Panc1 (cell line): ENCODE measurements around the gene RAB15. TPM values are rescaled to one million over a fixed set of nuclear protein-coding genes. Genes with fewer than 3 reads are reported as not detected.

Experiments
- ATAC-seq: fragments of 200-7000 bp; cut with Tn5 transposase; 2 replicates; pipeline ENCODE4 v1.9.1; 2020; ENCODE audit warnings: mild to moderate bottlenecking, moderate library complexity
- BruUV-seq: library from RNA; stranded (reverse); fragments of 400-500 nt; replicated peaks from 2 replicates; lab custom pipeline; 2021; lab: Mats Ljungman, UMichigan
- CTCF ChIA-PET: fragments of 300-600 bp; sonication (Branson Sonifier 250); formaldehyde crosslinking; loops from one replicate; lab custom pipeline; 2022; ENCODE audit warnings: antibody characterized with exemption; lab: Charles Lee
- POLR2A ChIA-PET: fragments of 300-600 bp; sonication (Branson Sonifier 250); formaldehyde crosslinking; loops from one replicate; lab custom pipeline; 2022; ENCODE audit warnings: antibody characterized with exemption; lab: Charles Lee
- DNase-seq: peaks from one replicate; pipeline ENCODE4 v3.0.0-alpha.2; 2010; ENCODE audit warnings: low read depth, low spot score
- H3K27ac ChIP-seq: 2 replicates; pipeline ENCODE4 v1.5.1; 2011; ENCODE audit warnings: mild to moderate bottlenecking, low read length, inconsistent platforms
- H3K27me3 ChIP-seq: fragments of 200-500 bp; sonication (Bioruptor generic); 2 replicates; pipeline ENCODE4 v1.6.0; 2014; ENCODE audit warnings: low read length, inconsistent platforms; ENCODE audit not compliant: control insufficient read depth, insufficient read depth
- H3K36me3 ChIP-seq: fragments of 200-500 bp; sonication (Bioruptor generic); 2 replicates; pipeline ENCODE4 v1.5.1; 2014; ENCODE audit warnings: inconsistent platforms, mild to moderate bottlenecking, low read length, moderate library complexity; ENCODE audit not compliant: control insufficient read depth, insufficient read depth
- H3K4me1 ChIP-seq: 2 replicates; pipeline ENCODE4 v1.5.1; 2011; ENCODE audit warnings: inconsistent platforms, mild to moderate bottlenecking, low read length, moderate library complexity; ENCODE audit not compliant: control insufficient read depth, insufficient read depth
- H3K4me3 ChIP-seq, 2 experiments: 2 replicates each; pipeline ENCODE4 v1.5.1; 2011 to 2012; ENCODE audit warnings: low read depth in 2 of 2, low read length in 2 of 2, mild to moderate bottlenecking in 2 of 2, inconsistent platforms in 1 of 2, moderate library complexity in 1 of 2
- H3K9me3 ChIP-seq: fragments of 200-500 bp; sonication (Bioruptor generic); 2 replicates; pipeline ENCODE4 v1.5.1; 2014; ENCODE audit warnings: low read depth, mild to moderate bottlenecking, inconsistent platforms, low read length, moderate library complexity; ENCODE audit not compliant: control insufficient read depth, insufficient read depth
- POLR2AphosphoS5 ChIP-seq: IDR thresholded peaks from 2 replicates; pipeline ENCODE4 v1.6.1; 2012; ENCODE audit warnings: mild to moderate bottlenecking, low read depth, low read length, moderate library complexity
- SIN3A ChIP-seq: IDR thresholded peaks from 2 replicates; pipeline ENCODE4 v1.6.1; 2012; ENCODE audit warnings: low read depth, mild to moderate bottlenecking, low read length, moderate library complexity, borderline replicate concordance; ENCODE audit not compliant: insufficient read depth
- TCF7L2 ChIP-seq: IDR thresholded peaks from 2 replicates; pipeline ENCODE4 v1.6.1; 2011; ENCODE audit warnings: mild to moderate bottlenecking, low read depth, low read length, inconsistent platforms
- in situ Hi-C: cut with HindIII; loops from 2 replicates; pipeline ENCODE4 v1.10.0; 2016; ENCODE audit warnings: low sequenced_read_pairs, low pct_unique_long_range_greater_than_20kb
- intact Hi-C: fragments of 100-400 bp; cut with micrococcal nuclease; formaldehyde crosslinking; loops from one replicate; pipeline ENCODE4 v1.10.0; 2022; ENCODE audit not compliant: unreplicated experiment
- total RNA-seq: library from RNA; stranded (reverse); gene quantifications from one replicate; pipeline ENCODE4 v1.2.1, GENCODE V29; 2021; ENCODE audit not compliant: unreplicated experiment
- TF ChIP-seq, protein P1 (sequence below): fragments of 450-650 bp; IDR thresholded peaks from 2 replicates; pipeline ENCODE4 v1.5.1; 2017; ENCODE audit warnings: mild to moderate bottlenecking
- TF ChIP-seq, protein P2 (sequence below), 2 experiments: IDR thresholded peaks; 2 replicates each; pipeline ENCODE4 v1.6.1; 2011 to 2012; ENCODE audit warnings: low read depth in 2 of 2, control low read depth in 1 of 2, low read length in 1 of 2, mild to moderate bottlenecking in 1 of 2, moderate library complexity in 1 of 2; ENCODE audit not compliant: insufficient read depth in 1 of 2

The RAB15 gene
- total RNA-seq, 1 experiment from 2014 or later = 6.0 TPM

DNA sequence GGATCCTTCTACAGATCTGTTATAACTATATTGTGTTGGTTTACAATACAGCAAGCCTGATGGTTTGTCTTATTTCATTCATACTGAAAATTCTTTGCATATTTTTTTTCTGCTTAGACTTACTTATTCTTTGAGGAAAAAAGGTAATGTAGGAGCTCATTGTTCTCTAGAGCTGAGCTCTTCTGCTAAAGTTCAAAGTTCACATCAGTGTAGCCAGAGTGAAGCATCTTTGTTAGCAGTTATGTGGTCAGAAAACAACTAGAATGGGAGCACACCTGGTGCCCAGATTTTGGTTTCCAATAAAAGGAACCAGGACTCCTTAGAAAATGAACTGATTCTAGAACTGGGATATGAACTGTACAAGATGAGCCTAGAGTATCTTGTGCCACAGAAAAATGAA lies 39.9 kb downstream of the RAB15 start:
- Histone ChIP-seq H3K4me3 (no peak overlapping the region), H3K9me3 (no peaks in the 10 kb centered on the region), H3K27ac (no peak overlapping the region), H3K4me1 (no peaks in the 10 kb centered on the region), H3K36me3 (peaks cover 31% of the 10 kb centered on the region), H3K27me3 (no peaks in the 10 kb centered on the region)
- ATAC-seq (no peak), DNase-seq (no peak)
- intact Hi-C loops (no loop called here), in situ Hi-C loops (no loop called here)
- POLR2A ChIA-PET = interaction anchor here (0.6 to 0.9 kb wide), 2 partner anchors 17 to 53 kb away, joined by 5 read pairs; no protein-coding TSS in a partner anchor
- no TSS peak for BruUV-seq
- CTCF ChIA-PET = no interaction called here
- no peak for TF ChIP-seq SIN3A
- no peak for TF ChIP-seq POLR2AphosphoS5
- TF ChIP-seq, protein P1, sequence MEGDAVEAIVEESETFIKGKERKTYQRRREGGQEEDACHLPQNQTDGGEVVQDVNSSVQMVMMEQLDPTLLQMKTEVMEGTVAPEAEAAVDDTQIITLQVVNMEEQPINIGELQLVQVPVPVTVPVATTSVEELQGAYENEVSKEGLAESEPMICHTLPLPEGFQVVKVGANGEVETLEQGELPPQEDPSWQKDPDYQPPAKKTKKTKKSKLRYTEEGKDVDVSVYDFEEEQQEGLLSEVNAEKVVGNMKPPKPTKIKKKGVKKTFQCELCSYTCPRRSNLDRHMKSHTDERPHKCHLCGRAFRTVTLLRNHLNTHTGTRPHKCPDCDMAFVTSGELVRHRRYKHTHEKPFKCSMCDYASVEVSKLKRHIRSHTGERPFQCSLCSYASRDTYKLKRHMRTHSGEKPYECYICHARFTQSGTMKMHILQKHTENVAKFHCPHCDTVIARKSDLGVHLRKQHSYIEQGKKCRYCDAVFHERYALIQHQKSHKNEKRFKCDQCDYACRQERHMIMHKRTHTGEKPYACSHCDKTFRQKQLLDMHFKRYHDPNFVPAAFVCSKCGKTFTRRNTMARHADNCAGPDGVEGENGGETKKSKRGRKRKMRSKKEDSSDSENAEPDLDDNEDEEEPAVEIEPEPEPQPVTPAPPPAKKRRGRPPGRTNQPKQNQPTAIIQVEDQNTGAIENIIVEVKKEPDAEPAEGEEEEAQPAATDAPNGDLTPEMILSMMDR = no peak
- TF ChIP-seq TCF7L2 = no peak
- TF ChIP-seq, protein P2, sequence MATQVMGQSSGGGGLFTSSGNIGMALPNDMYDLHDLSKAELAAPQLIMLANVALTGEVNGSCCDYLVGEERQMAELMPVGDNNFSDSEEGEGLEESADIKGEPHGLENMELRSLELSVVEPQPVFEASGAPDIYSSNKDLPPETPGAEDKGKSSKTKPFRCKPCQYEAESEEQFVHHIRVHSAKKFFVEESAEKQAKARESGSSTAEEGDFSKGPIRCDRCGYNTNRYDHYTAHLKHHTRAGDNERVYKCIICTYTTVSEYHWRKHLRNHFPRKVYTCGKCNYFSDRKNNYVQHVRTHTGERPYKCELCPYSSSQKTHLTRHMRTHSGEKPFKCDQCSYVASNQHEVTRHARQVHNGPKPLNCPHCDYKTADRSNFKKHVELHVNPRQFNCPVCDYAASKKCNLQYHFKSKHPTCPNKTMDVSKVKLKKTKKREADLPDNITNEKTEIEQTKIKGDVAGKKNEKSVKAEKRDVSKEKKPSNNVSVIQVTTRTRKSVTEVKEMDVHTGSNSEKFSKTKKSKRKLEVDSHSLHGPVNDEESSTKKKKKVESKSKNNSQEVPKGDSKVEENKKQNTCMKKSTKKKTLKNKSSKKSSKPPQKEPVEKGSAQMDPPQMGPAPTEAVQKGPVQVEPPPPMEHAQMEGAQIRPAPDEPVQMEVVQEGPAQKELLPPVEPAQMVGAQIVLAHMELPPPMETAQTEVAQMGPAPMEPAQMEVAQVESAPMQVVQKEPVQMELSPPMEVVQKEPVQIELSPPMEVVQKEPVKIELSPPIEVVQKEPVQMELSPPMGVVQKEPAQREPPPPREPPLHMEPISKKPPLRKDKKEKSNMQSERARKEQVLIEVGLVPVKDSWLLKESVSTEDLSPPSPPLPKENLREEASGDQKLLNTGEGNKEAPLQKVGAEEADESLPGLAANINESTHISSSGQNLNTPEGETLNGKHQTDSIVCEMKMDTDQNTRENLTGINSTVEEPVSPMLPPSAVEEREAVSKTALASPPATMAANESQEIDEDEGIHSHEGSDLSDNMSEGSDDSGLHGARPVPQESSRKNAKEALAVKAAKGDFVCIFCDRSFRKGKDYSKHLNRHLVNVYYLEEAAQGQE (IDR thresholded peaks at IDR 0.05; ENCODE audit: insufficient read depth in 1 of 2, low read depth in 2 of 2, low read length in 1 of 2) = no peak

DNA sequence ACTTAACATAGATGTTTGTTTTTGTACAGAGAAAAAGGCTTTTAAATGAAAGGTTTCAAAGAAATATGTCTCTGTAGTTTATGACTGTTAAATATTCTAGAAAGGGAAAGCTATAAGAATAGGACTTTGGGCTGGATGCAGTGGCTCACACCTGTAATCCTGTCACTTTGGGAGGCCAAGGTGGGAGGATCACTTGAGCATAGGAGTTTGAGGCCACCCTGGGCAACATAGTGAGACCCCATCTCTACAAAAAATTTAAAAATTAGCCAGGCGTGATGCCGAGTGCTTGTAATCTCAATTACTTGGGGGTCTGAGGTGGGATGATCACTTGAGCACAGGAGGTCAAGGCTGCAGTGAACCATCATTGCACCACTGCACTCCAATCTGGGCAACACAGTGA lies 41.0 kb downstream of the RAB15 start:
- in situ Hi-C loops = no loop called here
- ChIA-PET POLR2A (no interaction called here), CTCF (no interaction called here)
- intact Hi-C loops = no loop called here
- Histone ChIP-seq H3K4me1 (no peaks in the 10 kb centered on the region), H3K36me3 (peaks cover 31% of the 10 kb centered on the region), H3K27ac (no peak overlapping the region), H3K9me3 (no peaks in the 10 kb centered on the region), H3K27me3 (no peaks in the 10 kb centered on the region), H3K4me3 (no peak overlapping the region)
- ATAC-seq (no peak), DNase-seq (no peak)
- TF ChIP-seq SIN3A = no peak
- TF ChIP-seq TCF7L2 = no peak
- TF ChIP-seq, protein P1 = no peak
- TF ChIP-seq, protein P2 (IDR thresholded peaks at IDR 0.05; ENCODE audit: insufficient read depth in 1 of 2, low read depth in 2 of 2, low read length in 1 of 2) = no peak
- TF ChIP-seq POLR2AphosphoS5 = no peak
- no TSS peak for BruUV-seq
